Measurements from ENCODE around the gene PDE4C.

Gene PDE4C

DNA sequence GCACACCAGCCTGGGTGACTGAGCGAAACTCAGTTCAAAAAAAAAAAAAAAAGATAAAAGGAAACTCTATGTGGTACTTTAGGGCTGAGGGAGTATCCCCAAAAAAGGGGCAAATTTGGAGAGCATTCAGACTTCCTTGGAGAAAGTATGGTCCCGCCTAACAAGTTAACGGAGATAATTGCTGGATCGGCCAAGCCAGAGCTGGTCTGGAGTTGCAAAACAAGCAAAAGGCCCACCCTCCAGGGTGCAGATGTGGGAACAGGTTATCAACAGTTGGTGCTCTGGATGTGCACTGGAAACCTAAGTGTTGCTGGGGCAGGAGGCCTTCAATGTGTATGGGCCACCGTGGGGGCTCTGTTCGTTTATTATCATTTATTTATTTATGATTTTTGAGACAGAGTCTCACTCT is 45.2 kb upstream of the PDE4C start:
- Histone ChIP-seq H3K79me2 (ENCODE audit: insufficient read depth, low read depth) (no peaks in the 10 kb centered on the region), H3K9ac (no peak overlapping the region), H4K20me1 (ENCODE audit: insufficient read depth) (no peaks in the 10 kb centered on the region), H3K27me3 (ENCODE audit: insufficient read depth, low read depth) (no peaks in the 10 kb centered on the region), H3K4me2 (no peak overlapping the region), H3K36me3 (ENCODE audit: insufficient read depth) (no peaks in the 10 kb centered on the region), H3K4me3 (IDR thresholded peaks at IDR 0.05; ENCODE audit: insufficient read depth, low read depth, low read length) (no peak overlapping the region), H3K4me1 (ENCODE audit: low read depth, poor library complexity, severe bottlenecking) (no peaks in the 10 kb centered on the region), H2AFZ (ENCODE audit: low read depth) (no peak overlapping the region), H3K27ac (no peak overlapping the region)
- TF ChIP-seq, protein P1, sequence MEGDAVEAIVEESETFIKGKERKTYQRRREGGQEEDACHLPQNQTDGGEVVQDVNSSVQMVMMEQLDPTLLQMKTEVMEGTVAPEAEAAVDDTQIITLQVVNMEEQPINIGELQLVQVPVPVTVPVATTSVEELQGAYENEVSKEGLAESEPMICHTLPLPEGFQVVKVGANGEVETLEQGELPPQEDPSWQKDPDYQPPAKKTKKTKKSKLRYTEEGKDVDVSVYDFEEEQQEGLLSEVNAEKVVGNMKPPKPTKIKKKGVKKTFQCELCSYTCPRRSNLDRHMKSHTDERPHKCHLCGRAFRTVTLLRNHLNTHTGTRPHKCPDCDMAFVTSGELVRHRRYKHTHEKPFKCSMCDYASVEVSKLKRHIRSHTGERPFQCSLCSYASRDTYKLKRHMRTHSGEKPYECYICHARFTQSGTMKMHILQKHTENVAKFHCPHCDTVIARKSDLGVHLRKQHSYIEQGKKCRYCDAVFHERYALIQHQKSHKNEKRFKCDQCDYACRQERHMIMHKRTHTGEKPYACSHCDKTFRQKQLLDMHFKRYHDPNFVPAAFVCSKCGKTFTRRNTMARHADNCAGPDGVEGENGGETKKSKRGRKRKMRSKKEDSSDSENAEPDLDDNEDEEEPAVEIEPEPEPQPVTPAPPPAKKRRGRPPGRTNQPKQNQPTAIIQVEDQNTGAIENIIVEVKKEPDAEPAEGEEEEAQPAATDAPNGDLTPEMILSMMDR (conservative IDR thresholded peaks at IDR 0.05; ENCODE audit: low read depth, low read length) = no peak

DNA sequence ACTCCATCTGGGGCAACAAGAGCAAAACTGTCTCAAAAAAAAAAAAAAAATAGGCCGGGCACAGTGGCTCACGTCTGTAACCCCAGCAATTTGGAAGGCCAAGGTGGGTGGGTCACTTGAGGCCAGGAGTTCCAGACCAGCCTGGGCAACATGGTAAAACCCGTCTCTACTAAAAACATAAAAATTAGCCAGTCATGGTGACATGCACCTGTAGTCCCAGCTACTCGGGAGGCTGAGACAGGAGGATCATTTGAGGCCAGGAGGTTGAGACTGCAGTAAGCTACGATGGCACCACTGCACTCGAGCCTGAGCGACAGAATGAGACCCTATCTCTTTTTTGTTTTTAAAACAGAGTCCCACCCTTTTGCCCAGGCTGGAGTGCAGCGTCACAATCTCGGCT is 44.1 kb upstream of the PDE4C start:
- Histone ChIP-seq H3K9ac (no peak overlapping the region), H3K36me3 (ENCODE audit: insufficient read depth) (no peaks in the 10 kb centered on the region), H4K20me1 (ENCODE audit: insufficient read depth) (no peaks in the 10 kb centered on the region), H3K4me2 (no peak overlapping the region), H2AFZ (ENCODE audit: low read depth) (no peak overlapping the region), H3K79me2 (ENCODE audit: insufficient read depth, low read depth) (no peaks in the 10 kb centered on the region), H3K27me3 (ENCODE audit: insufficient read depth, low read depth) (peaks cover 3% of the 10 kb centered on the region; the same call in 1 of the 2 replicates), H3K27ac (no peak overlapping the region), H3K4me1 (ENCODE audit: low read depth, poor library complexity, severe bottlenecking) (no peaks in the 10 kb centered on the region), H3K4me3 (IDR thresholded peaks at IDR 0.05; ENCODE audit: insufficient read depth, low read depth, low read length) (no peak overlapping the region)
- TF ChIP-seq, protein P1 (conservative IDR thresholded peaks at IDR 0.05; ENCODE audit: low read depth, low read length) = no peak

DNA sequence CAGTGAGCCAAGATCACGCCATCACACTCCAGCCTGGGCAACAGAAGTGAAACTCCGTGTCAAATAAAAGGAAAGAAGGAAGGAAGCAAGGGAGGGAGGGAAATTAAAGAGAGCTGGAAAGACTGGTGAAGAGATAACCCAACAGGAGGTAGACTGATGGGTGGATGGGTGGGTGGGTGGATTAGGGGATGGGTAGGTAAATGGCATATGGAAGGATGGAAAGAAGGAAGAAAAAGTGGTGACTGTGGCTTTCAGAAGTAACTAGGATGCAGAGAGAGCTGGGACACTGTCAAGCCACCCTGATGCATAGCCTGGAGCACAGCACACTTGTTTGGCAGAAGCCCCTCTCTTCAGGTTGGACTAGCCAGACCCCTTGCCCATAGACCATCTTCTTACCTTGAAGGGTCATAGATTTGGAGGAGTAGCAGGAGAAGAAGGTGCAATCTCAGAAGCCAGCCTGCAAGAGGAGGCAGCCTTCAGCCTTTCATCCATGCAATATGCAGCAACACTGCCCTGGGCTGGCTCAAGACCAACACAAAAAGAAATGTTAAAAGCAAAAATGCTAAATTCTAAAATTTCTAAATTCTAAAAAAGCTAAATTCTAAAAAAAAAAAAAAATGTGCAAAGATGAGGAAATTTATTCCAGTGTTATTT is 43.0 kb upstream of the PDE4C start:
- TF ChIP-seq, protein P1 (conservative IDR thresholded peaks at IDR 0.05; ENCODE audit: low read depth, low read length) = no peak
- Histone ChIP-seq H3K4me2 (no peak overlapping the region), H3K4me1 (ENCODE audit: low read depth, poor library complexity, severe bottlenecking) (no peaks in the 10 kb centered on the region), H3K36me3 (ENCODE audit: insufficient read depth) (no peaks in the 10 kb centered on the region), H2AFZ (ENCODE audit: low read depth) (no peak overlapping the region), H3K27ac (no peak overlapping the region), H3K79me2 (ENCODE audit: insufficient read depth, low read depth) (no peaks in the 10 kb centered on the region), H3K9ac (no peak overlapping the region), H4K20me1 (ENCODE audit: insufficient read depth) (no peaks in the 10 kb centered on the region), H3K4me3 (IDR thresholded peaks at IDR 0.05; ENCODE audit: insufficient read depth, low read depth, low read length) (no peak overlapping the region), H3K27me3 (ENCODE audit: insufficient read depth, low read depth) (peaks cover 14% of the 10 kb centered on the region; the same call in 1 of the 2 replicates)

DNA sequence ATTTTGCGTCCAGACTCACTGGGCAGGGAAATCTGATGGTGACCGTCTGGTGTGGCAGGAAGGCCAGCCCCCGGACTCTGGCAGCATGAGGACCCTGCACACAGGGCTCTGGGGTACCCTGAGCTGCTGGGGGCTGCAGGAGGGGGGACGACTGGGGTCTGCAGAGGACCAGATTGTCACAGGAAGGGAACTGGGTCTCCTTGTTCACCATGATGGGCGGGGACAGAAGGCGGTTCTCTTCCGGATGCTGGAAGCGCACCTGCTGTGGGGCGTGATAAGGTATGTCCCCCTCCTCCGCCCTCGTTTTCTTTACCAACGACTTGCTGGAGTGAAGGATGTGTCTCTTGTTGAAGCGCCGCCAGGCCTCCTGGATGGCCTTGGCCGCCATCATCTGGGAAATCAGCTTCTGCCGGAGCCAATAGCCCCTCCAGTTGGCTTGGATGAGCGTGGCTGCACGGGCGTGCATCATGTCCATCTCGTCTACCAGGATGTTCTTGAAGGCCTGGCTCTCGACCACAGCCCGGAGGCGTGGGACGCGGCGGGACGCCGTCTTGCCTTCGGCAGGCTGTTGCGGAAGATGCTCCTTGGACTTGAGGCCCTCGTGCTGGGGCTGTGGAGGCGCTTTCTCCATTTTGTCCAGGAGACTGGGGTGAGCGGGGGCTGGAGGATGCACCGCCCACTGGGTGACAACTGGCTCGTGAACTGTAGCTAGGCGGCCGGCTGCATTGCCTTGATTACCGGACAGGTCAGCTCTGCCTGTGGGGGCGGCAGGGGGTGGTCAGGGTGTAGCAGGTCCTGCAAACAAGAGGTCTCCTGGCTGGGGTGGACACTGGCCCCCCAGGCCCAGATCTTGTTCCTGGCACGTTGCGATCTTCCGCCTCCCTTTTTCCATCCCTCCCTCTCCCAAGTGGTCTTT is 40.8 kb upstream of the PDE4C start:
- Histone ChIP-seq H3K27ac (no peak overlapping the region), H4K20me1 (ENCODE audit: insufficient read depth) (no peaks in the 10 kb centered on the region), H3K4me1 (ENCODE audit: low read depth, poor library complexity, severe bottlenecking) (no peaks in the 10 kb centered on the region), H3K27me3 (ENCODE audit: insufficient read depth, low read depth) (peaks cover 29% of the 10 kb centered on the region; the same call in 1 of the 2 replicates), H3K4me2 (no peak overlapping the region), H3K9ac (no peak overlapping the region), H3K36me3 (ENCODE audit: insufficient read depth) (no peaks in the 10 kb centered on the region), H3K4me3 (IDR thresholded peaks at IDR 0.05; ENCODE audit: insufficient read depth, low read depth, low read length) (no peak overlapping the region), H3K79me2 (ENCODE audit: insufficient read depth, low read depth) (no peaks in the 10 kb centered on the region), H2AFZ (ENCODE audit: low read depth) (no peak overlapping the region)
- TF ChIP-seq, protein P1 (conservative IDR thresholded peaks at IDR 0.05; ENCODE audit: low read depth, low read length) = no peak
